Fibroblast of lung (primary cell): Measurements from ENCODE around the gene DPH5. TPM values are rescaled to one million over a fixed set of nuclear protein-coding genes. Genes with fewer than 3 reads are reported as not detected.

Source experiments
- DNase-seq, 2 donors: peaks; one replicate each; pipeline versions ENCODE4 v3.0.0 to v3.0.0-alpha.2; 2010; ENCODE audit warnings: low read depth in 2 of 2
- H2AFZ ChIP-seq: 2 replicates; pipeline ENCODE4 v1.5.1; 2012; ENCODE audit warnings: low read length, control low read depth, inconsistent platforms
- H3K27ac ChIP-seq: 2 replicates; pipeline ENCODE4 v1.5.1; 2011; ENCODE audit warnings: low read length, control low read depth; ENCODE audit not compliant: insufficient read depth
- H3K27me3 ChIP-seq: 2 replicates; pipeline ENCODE4 v1.5.1; 2011; ENCODE audit warnings: mild to moderate bottlenecking, low read length; ENCODE audit not compliant: control insufficient read depth, insufficient read depth
- H3K36me3 ChIP-seq: 2 replicates; pipeline ENCODE4 v1.5.1; 2011; ENCODE audit warnings: low read length; ENCODE audit not compliant: control insufficient read depth, insufficient read depth
- H3K4me1 ChIP-seq: 2 replicates; pipeline ENCODE4 v1.5.1; 2011; ENCODE audit warnings: low read length; ENCODE audit not compliant: control insufficient read depth, insufficient read depth; ENCODE audit errors: extremely low read depth
- H3K4me2 ChIP-seq: 2 replicates; pipeline ENCODE4 v1.5.1; 2011; ENCODE audit warnings: low read length, control low read depth; ENCODE audit not compliant: insufficient read depth; ENCODE audit errors: extremely low read depth
- H3K4me3 ChIP-seq, 4 experiments: fragments of 200-600 bp in 1 of 4; sonication (generic) in 1 of 4; replicated peaks in 1 of 4; 2 replicates each; pipeline ENCODE4 v1.5.1; 2011 to 2016; ENCODE audit warnings: low read length in 4 of 4, low read depth in 3 of 4, mild to moderate bottlenecking in 3 of 4, control low read depth in 2 of 4, inconsistent platforms in 1 of 4, mixed read lengths in 1 of 4; ENCODE audit not compliant: insufficient read depth in 1 of 4; ENCODE audit errors: control extremely low read depth in 1 of 4
- H3K79me2 ChIP-seq: 2 replicates; pipeline ENCODE4 v1.5.1; 2012; ENCODE audit warnings: mild to moderate bottlenecking, low read length, inconsistent platforms; ENCODE audit not compliant: control insufficient read depth, insufficient read depth
- H3K9ac ChIP-seq: 2 replicates; pipeline ENCODE4 v1.5.1; 2011; ENCODE audit warnings: mild to moderate bottlenecking, low read length, control low read depth; ENCODE audit not compliant: insufficient read depth
- H3K9me3 ChIP-seq: 2 replicates; pipeline ENCODE4 v1.5.1; 2012; ENCODE audit warnings: low read depth, low read length; ENCODE audit not compliant: control insufficient read depth, insufficient read depth
- H4K20me1 ChIP-seq: 2 replicates; pipeline ENCODE4 v1.5.1; 2011; ENCODE audit warnings: low read length; ENCODE audit not compliant: control insufficient read depth, insufficient read depth; ENCODE audit errors: extremely low read depth
- EZH2 ChIP-seq: IDR thresholded peaks from 2 replicates; pipeline ENCODE4 v1.5.1; 2012; ENCODE audit warnings: low read length, control low read depth, mild to moderate bottlenecking; ENCODE audit errors: missing control alignments
- polyA plus RNA-seq, 2 donors: library from polyadenylated mRNA; depleted of rRNA in 1 of 2; stranded (reverse) in 1 of 2; unstranded in 1 of 2; fragments of >200 nt; gene quantifications; 2 replicates each; pipeline ENCODE4 v1.2.1, GENCODE V29; 2011 to 2012; ENCODE audit warnings: missing spikeins in 1 of 2
- total RNA-seq: library from RNA; depleted of rRNA; stranded (reverse); fragments of >200 nt; gene quantifications from 2 replicates; pipeline ENCODE4 v1.2.1, GENCODE V29; 2014
- TF ChIP-seq, protein P1 (sequence below), 2 donors: IDR thresholded peaks in 1 of 2; conservative IDR thresholded peaks in 1 of 2; 1 replicate in 1 of 2; 2 replicates in 1 of 2; pipeline ENCODE4 v1.5.1; 2011 to 2012; ENCODE audit warnings: low read length in 2 of 2, control low read depth in 1 of 2, inconsistent platforms in 1 of 2, low read depth in 1 of 2, mild to moderate bottlenecking in 1 of 2

DPH5 gene
- total and polyA plus RNA-seq, 2 donors (not counting 1 experiment from before 2014, with no cell fraction given): 39.8 to 40.8 TPM

DNA sequence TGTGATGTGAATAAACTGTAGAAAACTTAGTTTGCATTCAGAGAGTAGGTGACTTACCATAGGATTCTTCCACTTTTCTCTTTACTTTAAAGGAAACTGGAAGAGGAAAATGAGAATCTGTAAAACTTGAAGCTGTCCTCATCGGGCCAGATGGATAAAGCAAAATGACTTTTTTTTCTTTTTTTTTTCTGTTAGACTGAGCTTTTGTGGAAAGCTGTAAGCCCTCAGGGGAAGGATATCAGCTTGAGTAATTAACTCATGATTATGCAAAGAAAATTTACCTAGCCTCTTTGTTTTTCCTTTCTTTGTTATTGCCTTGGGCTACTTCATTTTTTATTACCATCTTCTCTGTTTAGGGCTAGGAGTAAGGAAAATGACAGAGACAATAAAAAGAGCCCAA, 53.4 kb downstream of the DPH5 start:
- TF ChIP-seq, protein P1, sequence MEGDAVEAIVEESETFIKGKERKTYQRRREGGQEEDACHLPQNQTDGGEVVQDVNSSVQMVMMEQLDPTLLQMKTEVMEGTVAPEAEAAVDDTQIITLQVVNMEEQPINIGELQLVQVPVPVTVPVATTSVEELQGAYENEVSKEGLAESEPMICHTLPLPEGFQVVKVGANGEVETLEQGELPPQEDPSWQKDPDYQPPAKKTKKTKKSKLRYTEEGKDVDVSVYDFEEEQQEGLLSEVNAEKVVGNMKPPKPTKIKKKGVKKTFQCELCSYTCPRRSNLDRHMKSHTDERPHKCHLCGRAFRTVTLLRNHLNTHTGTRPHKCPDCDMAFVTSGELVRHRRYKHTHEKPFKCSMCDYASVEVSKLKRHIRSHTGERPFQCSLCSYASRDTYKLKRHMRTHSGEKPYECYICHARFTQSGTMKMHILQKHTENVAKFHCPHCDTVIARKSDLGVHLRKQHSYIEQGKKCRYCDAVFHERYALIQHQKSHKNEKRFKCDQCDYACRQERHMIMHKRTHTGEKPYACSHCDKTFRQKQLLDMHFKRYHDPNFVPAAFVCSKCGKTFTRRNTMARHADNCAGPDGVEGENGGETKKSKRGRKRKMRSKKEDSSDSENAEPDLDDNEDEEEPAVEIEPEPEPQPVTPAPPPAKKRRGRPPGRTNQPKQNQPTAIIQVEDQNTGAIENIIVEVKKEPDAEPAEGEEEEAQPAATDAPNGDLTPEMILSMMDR (conservative IDR thresholded peaks at IDR 0.05 in 1 of 2, IDR thresholded peaks at IDR 0.05 in 1 of 2; ENCODE audit: low read depth in 1 of 2, low read length in 2 of 2): no peak
- TF ChIP-seq EZH2: no peak
- Histone ChIP-seq H3K27me3 (no peaks in the 10 kb centered on the region), H3K9me3 (no peaks in the 10 kb centered on the region), H3K4me2 (no peak overlapping the region), H3K36me3 (no peaks in the 10 kb centered on the region), H4K20me1 (no peaks in the 10 kb centered on the region), H3K4me1 (no peaks in the 10 kb centered on the region), H3K27ac (no peak overlapping the region), H2AFZ (no peak overlapping the region), H3K4me3 (no peak overlapping the region), H3K79me2 (no peaks in the 10 kb centered on the region), H3K9ac (no peak overlapping the region)
- DNase-seq: no peak

DNA sequence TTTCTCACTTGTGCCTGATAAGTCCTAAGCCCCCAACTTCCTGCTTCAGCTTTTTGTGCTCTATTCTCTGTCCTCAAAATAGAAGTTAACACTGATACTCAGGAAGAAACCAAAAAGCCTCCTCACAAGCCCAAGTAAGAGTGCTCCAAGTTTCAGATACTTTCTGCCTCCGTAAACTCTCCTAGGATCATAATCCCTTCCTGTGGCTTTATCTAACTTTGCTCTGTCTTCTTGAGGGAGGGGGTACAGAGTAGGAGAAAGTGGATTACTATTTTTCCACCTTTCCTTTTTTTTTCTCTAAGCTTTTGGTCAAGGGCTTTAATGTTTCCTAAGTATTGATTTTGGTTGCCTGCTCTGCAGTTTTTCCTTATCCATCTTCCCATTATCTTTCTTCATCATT, 54.6 kb downstream of the DPH5 start:
- no peaks in the 10 kb centered on the region for H3K9me3 ChIP-seq
- H3K27me3 ChIP-seq: no peaks in the 10 kb centered on the region
- H3K4me3 ChIP-seq: no peak overlapping the region
- H3K36me3 ChIP-seq: no peaks in the 10 kb centered on the region
- no peak overlapping the region for H3K27ac ChIP-seq
- no peak overlapping the region for H3K4me2 ChIP-seq
- no peak for DNase-seq
- H3K9ac ChIP-seq: no peak overlapping the region
- TF ChIP-seq, protein P1 (conservative IDR thresholded peaks at IDR 0.05 in 1 of 2, IDR thresholded peaks at IDR 0.05 in 1 of 2; ENCODE audit: low read depth in 1 of 2, low read length in 2 of 2): no peak
- TF ChIP-seq EZH2: no peak
- H4K20me1 ChIP-seq: no peaks in the 10 kb centered on the region
- H3K4me1 ChIP-seq: no peaks in the 10 kb centered on the region
- H2AFZ ChIP-seq: no peak overlapping the region
- H3K79me2 ChIP-seq: no peaks in the 10 kb centered on the region

DNA sequence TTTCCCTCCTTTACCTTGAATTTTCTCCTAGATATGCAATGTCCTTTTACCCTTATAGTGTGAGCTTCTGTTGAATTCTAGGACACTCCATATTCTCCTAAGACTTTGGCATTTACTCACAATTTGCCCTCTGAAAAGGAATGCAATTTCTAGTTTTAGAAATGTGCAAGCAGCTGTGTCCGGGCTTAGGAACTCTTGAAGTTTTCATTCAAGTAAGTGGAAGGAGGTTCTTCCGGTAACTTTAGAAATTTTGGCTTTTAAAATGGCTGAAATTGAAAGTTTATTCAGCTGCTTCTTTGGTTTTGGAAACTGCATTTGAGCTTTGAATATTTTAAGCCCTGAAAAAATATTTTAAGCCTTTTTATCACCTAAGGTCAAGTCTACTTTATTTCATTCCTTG, 56.3 kb downstream of the DPH5 start:
- Histone ChIP-seq H3K4me2 (no peak overlapping the region), H4K20me1 (no peaks in the 10 kb centered on the region), H3K4me3 (no peak overlapping the region), H3K9me3 (no peaks in the 10 kb centered on the region), H3K27ac (no peak overlapping the region), H3K36me3 (no peaks in the 10 kb centered on the region), H2AFZ (no peak overlapping the region), H3K79me2 (no peaks in the 10 kb centered on the region), H3K9ac (no peak overlapping the region), H3K27me3 (no peaks in the 10 kb centered on the region), H3K4me1 (no peaks in the 10 kb centered on the region)
- TF ChIP-seq EZH2: no peak
- TF ChIP-seq, protein P1 (conservative IDR thresholded peaks at IDR 0.05 in 1 of 2, IDR thresholded peaks at IDR 0.05 in 1 of 2; ENCODE audit: low read depth in 1 of 2, low read length in 2 of 2): no peak
- DNase-seq: no peak
